ENCODE results near the gene NOTCH4. TPM values are rescaled to one million over a fixed set of nuclear protein-coding genes. Genes with fewer than 3 reads are reported as not detected.
A peak's percentile ranks its signal among the peaks of the same experiment; 100 is the strongest.

The NOTCH4 gene
- total RNA-seq, 4 donors from 2014 or later, result 2.6 to 24.3 (median 9.6) TPM

GRCh38 chr6:32177788-32178546 lies 45.9 kb downstream of the NOTCH4 start, which contains the start of gene RNF5:
TSS of gene RNF5 (plus strand) at chr6:32178405. CDS start at chr6:32178512, 107 bp downstream.
- peak; percentile 97 for DNase-seq
- 0 to 5% methylated on average over 3 to 33 of the region's 33 CpGs for WGBS, 2 donors (ENCODE audit: low coverage in 1 of 2)
- Histone ChIP-seq H3K36me3 (peaks cover 0 to 6% (median 2%) of the 10 kb centered on the region in 4 donors), H3K4me1 (peaks cover 25 to 66% (median 37%) of the 10 kb centered on the region in 4 donors), H3K4me3 (peak within 1 kb of the TSS; percentile 41 to 91 (median 84)), H3K27me3 (no peaks in the 10 kb centered on the region), H3K27ac (peak within 1 kb of the TSS; percentile 94 to 96 (median 94)), H3K9me3 (no peaks in the 10 kb centered on the region)
- intact Hi-C loops (cut with DNase I; ENCODE audit: low total_unique reads) (no loop called here), in situ Hi-C loops (cut with MboI; ENCODE audit: low pct_ligation_motif_present in 1 of 4, low pct_unique_long_range_greater_than_20kb in 1 of 4, low sequenced_read_pairs in 3 of 4) (no loop called here)
- TF ChIP-seq CTCF (IDR thresholded peaks at IDR 0.05) (no peak), POLR2A (IDR thresholded peaks at IDR 0.05) (peak; percentile 69), POLR2AphosphoS5 (IDR thresholded peaks at IDR 0.05) (peak in 2 of 3 donors; percentile 54 to 60)

- intact Hi-C loops (cut with DNase I; ENCODE audit: low total_unique reads) (no loop called here), in situ Hi-C loops (cut with MboI; ENCODE audit: low pct_ligation_motif_present in 1 of 4, low pct_unique_long_range_greater_than_20kb in 1 of 4, low sequenced_read_pairs in 3 of 4) (no loop called here)
- peaks cover 25 to 68% (median 38%) of the 10 kb centered on the region in 4 donors for H3K4me1 ChIP-seq
- H3K27ac ChIP-seq, result peak overlapping the region; percentile 94 to 96 (median 94)
- no peaks in the 10 kb centered on the region for H3K9me3 ChIP-seq
- 1 to 7% methylated on average over 10 to 20 of the region's 20 CpGs for WGBS, 2 donors (ENCODE audit: low coverage in 1 of 2)
- no peak for DNase-seq
- TF ChIP-seq EP300 (IDR thresholded peaks at IDR 0.05; ENCODE audit: low read depth) (no peak), CTCF (IDR thresholded peaks at IDR 0.05) (no peak), POLR2AphosphoS5 (IDR thresholded peaks at IDR 0.05) (peak; percentile 29 to 77 (median 48)), POLR2A (IDR thresholded peaks at IDR 0.05) (peak; percentile 53)
- peaks cover 0 to 6% (median 2%) of the 10 kb centered on the region in 4 donors for H3K36me3 ChIP-seq
- no peaks in the 10 kb centered on the region for H3K27me3 ChIP-seq
- peak overlapping the region; percentile 15 to 91 (median 84) for H3K4me3 ChIP-seq
Measured at GRCh38 chr6:32177183-32177787, 46.6 kb downstream of the NOTCH4 start.

GRCh38 chr6:32176476-32177182 lies 47.2 kb downstream of the NOTCH4 start:
- peak overlapping the region in 3 of 4 donors; percentile 77 to 91 (median 91) for H3K4me3 ChIP-seq
- 35 to 36% methylated on average over 5 of the region's 5 CpGs for WGBS, 2 donors (ENCODE audit: low coverage in 1 of 2)
- in situ Hi-C loops (cut with MboI; ENCODE audit: low pct_ligation_motif_present in 1 of 4, low pct_unique_long_range_greater_than_20kb in 1 of 4, low sequenced_read_pairs in 3 of 4), result no loop called here
- intact Hi-C loops (cut with DNase I; ENCODE audit: low total_unique reads), result no loop called here
- DNase-seq, result no peak
- H3K36me3 ChIP-seq, result peaks cover 0 to 6% (median 2%) of the 10 kb centered on the region in 4 donors
- H3K9me3 ChIP-seq, result no peaks in the 10 kb centered on the region
- TF ChIP-seq POLR2A (IDR thresholded peaks at IDR 0.05) (no peak), POLR2AphosphoS5 (IDR thresholded peaks at IDR 0.05) (no peak), EP300 (IDR thresholded peaks at IDR 0.05; ENCODE audit: low read depth) (no peak), CTCF (IDR thresholded peaks at IDR 0.05) (no peak)
- peaks cover 25 to 62% (median 37%) of the 10 kb centered on the region in 4 donors for H3K4me1 ChIP-seq
- peak overlapping the region; percentile 94 to 96 (median 94) for H3K27ac ChIP-seq
- no peaks in the 10 kb centered on the region for H3K27me3 ChIP-seq

Data from transverse colon (tissue), 4 donors.